Measurements from ENCODE around the gene TMSB10. TPM values are rescaled to one million over a fixed set of nuclear protein-coding genes. Genes with fewer than 3 reads are reported as not detected.
A peak's percentile ranks its signal among the peaks of the same experiment; 100 is the strongest.

Gene TMSB10
- total and polyA plus RNA-seq, 2 experiments from 2014 or later: 834 to 2,942 TPM

- H3K4me3 Mint-ChIP-seq: no peak overlapping the region; the same call in 2 of the 3 replicates
- H4K20me1 ChIP-seq (replicated peaks; ENCODE audit: insufficient read depth): no peaks in the 10 kb centered on the region
- no peak overlapping the region for H2AFZ ChIP-seq
- ATAC-seq: no peak; the same call in 2 of the 3 replicates
- H3K9me3 Mint-ChIP-seq: no peaks in the 10 kb centered on the region; the same call in 2 of the 3 replicates
- H3K9me2 ChIP-seq (ENCODE audit: insufficient read depth): no peaks in the 10 kb centered on the region
- DNase-seq (ENCODE audit: low spot score): no peak
- no peaks in the 10 kb centered on the region for H3K36me3 Mint-ChIP-seq (ENCODE audit: low read depth)
- H3K4me1 ChIP-seq (ENCODE audit: insufficient read depth): peaks cover 13% of the 10 kb centered on the region; the same call in 1 of the 2 replicates
- H3K4me2 ChIP-seq: peak overlapping the region; percentile 59; the same call in 1 of the 2 replicates
- H3K79me2 ChIP-seq (replicated peaks; ENCODE audit: insufficient read depth): no peaks in the 10 kb centered on the region
- H3K27me3 Mint-ChIP-seq (ENCODE audit: insufficient read depth, low read depth, poor library complexity): peaks cover 18% of the 10 kb centered on the region
- H3K27ac ChIP-seq (ENCODE audit: low read depth): peak overlapping the region; percentile 72; the same call in 1 of the 2 replicates
- peaks cover 13% of the 10 kb centered on the region; the same call in 1 of the 2 replicates for H3F3A ChIP-seq (replicated peaks; ENCODE audit: low read depth)
- TF ChIP-seq EZH2 (IDR thresholded peaks at IDR 0.05; ENCODE audit: low read depth, unreplicated experiment): no peak
- peaks cover 20% of the 10 kb centered on the region for H3K4me1 Mint-ChIP-seq
- H3K27ac Mint-ChIP-seq: no peak overlapping the region
- no peak overlapping the region for H3K4me3 ChIP-seq
- peaks cover 7% of the 10 kb centered on the region; the same call in 1 of the 2 replicates for H3K27me3 ChIP-seq (ENCODE audit: insufficient read depth)
- H3K36me3 ChIP-seq (ENCODE audit: insufficient read depth): no peaks in the 10 kb centered on the region
Observed at GRCh38 chr2:84925336-84925723, 19.9 kb downstream of the TMSB10 start.

- Mint-ChIP-seq H3K27me3 (ENCODE audit: insufficient read depth, low read depth, poor library complexity) (peaks cover 18% of the 10 kb centered on the region), H3K9me3 (no peaks in the 10 kb centered on the region; the same call in 2 of the 3 replicates), H3K4me1 (peaks cover 20% of the 10 kb centered on the region), H3K36me3 (ENCODE audit: low read depth) (no peaks in the 10 kb centered on the region), H3K27ac (no peak overlapping the region), H3K4me3 (peak overlapping the region; percentile 66)
- peaks cover 7% of the 10 kb centered on the region; the same call in 1 of the 2 replicates for H3K27me3 ChIP-seq (ENCODE audit: insufficient read depth)
- peak; percentile 90 for ATAC-seq
- peaks cover 13% of the 10 kb centered on the region; the same call in 1 of the 2 replicates for H3K4me1 ChIP-seq (ENCODE audit: insufficient read depth)
- H3K36me3 ChIP-seq (ENCODE audit: insufficient read depth): no peaks in the 10 kb centered on the region
- H4K20me1 ChIP-seq (replicated peaks; ENCODE audit: insufficient read depth): no peaks in the 10 kb centered on the region
- peak overlapping the region; percentile 57 for H3K4me3 ChIP-seq
- no peaks in the 10 kb centered on the region for H3K9me2 ChIP-seq (ENCODE audit: insufficient read depth)
- no peaks in the 10 kb centered on the region for H3K79me2 ChIP-seq (replicated peaks; ENCODE audit: insufficient read depth)
- peak overlapping the region; percentile 34; the same call in 1 of the 2 replicates for H2AFZ ChIP-seq
- peak overlapping the region; percentile 72; the same call in 1 of the 2 replicates for H3K27ac ChIP-seq (ENCODE audit: low read depth)
- TF ChIP-seq ZNF114 (CRISPR knock-in tag; IDR thresholded peaks at IDR 0.05) (no peak), STAT1 (IDR thresholded peaks at IDR 0.05; ENCODE audit: unreplicated experiment) (no peak), ZNF462 (CRISPR knock-in tag; IDR thresholded peaks at IDR 0.05) (peak; percentile 63), CTCF (conservative IDR thresholded peaks at IDR 0.05; ENCODE audit: low read depth in 2 of 2) (peak; percentile 95), POLR2AphosphoS5 (IDR thresholded peaks at IDR 0.05; ENCODE audit: low read depth) (peak; percentile 29; the same call in 1 of the 2 replicates), CREB1 (CRISPR knock-in tag; IDR thresholded peaks at IDR 0.05; ENCODE audit: low read depth) (peak; percentile 57)
- H3F3A ChIP-seq (replicated peaks; ENCODE audit: low read depth): peaks cover 13% of the 10 kb centered on the region; the same call in 1 of the 2 replicates
- DNase-seq (ENCODE audit: low spot score): peak; percentile 99
- peak overlapping the region; percentile 82 for H3K4me2 ChIP-seq
Observed at GRCh38 chr2:84925724-84926376, 20.4 kb downstream of the TMSB10 start.

Data from GM23338 (cell line).